ENCODE results near the gene MECP2.

- TF ChIP-seq EZH2 (IDR thresholded peaks at IDR 0.05), result no peak
- TF ChIP-seq POLR2AphosphoS5 (IDR thresholded peaks at IDR 0.05; ENCODE audit: borderline replicate concordance, low read depth, low read length), result no peak
Measured at GRCh38 chrX:154015581-154016264, 81.8 kb downstream of the MECP2 start.

Measured in SK-N-MC (cell line).